Hepatocyte (in vitro differentiated cells): ENCODE results near the gene NRSN1. TPM values are rescaled to one million over a fixed set of nuclear protein-coding genes. Genes with fewer than 3 reads are reported as not detected.

Experiments used
- DNase-seq: peaks from one replicate; pipeline ENCODE4 v3.0.0-alpha.2; 2016; ENCODE audit warnings: low spot score
- H2AFZ ChIP-seq: fragments of 200-600 bp; sonication (generic); 2 replicates; pipeline ENCODE4 v1.6.0; 2016; ENCODE audit warnings: antibody characterized with exemption, mild to moderate bottlenecking
- H3K27ac ChIP-seq: fragments of 200-600 bp; sonication (generic); 2 replicates; pipeline ENCODE4 v1.5.1; 2016; ENCODE audit warnings: mild to moderate bottlenecking
- H3K27me3 ChIP-seq: fragments of 200-600 bp; sonication (generic); 2 replicates; pipeline ENCODE4 v1.6.1; 2016
- H3K36me3 ChIP-seq: fragments of 200-600 bp; sonication (generic); replicated peaks from 2 replicates; pipeline ENCODE4 v1.5.1; 2016; ENCODE audit warnings: low read depth; ENCODE audit not compliant: insufficient read depth
- H3K4me1 ChIP-seq: fragments of 200-600 bp; sonication (generic); 2 replicates; pipeline ENCODE4 v1.5.1; 2016; ENCODE audit warnings: mild to moderate bottlenecking, moderate library complexity; ENCODE audit not compliant: insufficient read depth
- H3K4me2 ChIP-seq: fragments of 200-600 bp; sonication (generic); 2 replicates; pipeline ENCODE4 v1.6.0; 2016
- H3K4me3 ChIP-seq: fragments of 200-600 bp; sonication (generic); 2 replicates; pipeline ENCODE4 v1.5.1; 2016; ENCODE audit warnings: mild to moderate bottlenecking
- H3K79me2 ChIP-seq: fragments of 200-600 bp; sonication (generic); 2 replicates; pipeline ENCODE4 v1.6.0; 2017; ENCODE audit warnings: mild to moderate bottlenecking
- H3K9me2 ChIP-seq: fragments of 200-600 bp; sonication (generic); replicated peaks from 2 replicates; pipeline ENCODE4 v1.6.0; 2017; ENCODE audit warnings: mild to moderate bottlenecking; ENCODE audit not compliant: insufficient read depth
- H3K9me3 ChIP-seq: fragments of 200-600 bp; sonication (generic); 2 replicates; pipeline ENCODE4 v1.5.1; 2016; ENCODE audit warnings: low read depth, mild to moderate bottlenecking
- H4K20me1 ChIP-seq: fragments of 200-600 bp; sonication (generic); 2 replicates; pipeline ENCODE4 v1.6.0; 2016; ENCODE audit warnings: mild to moderate bottlenecking; ENCODE audit not compliant: insufficient read depth, poor library complexity, severe bottlenecking
- CTCF ChIP-seq: fragments of 200-600 bp; sonication (generic); IDR thresholded peaks from 2 replicates; pipeline ENCODE4 v1.5.1; 2016; ENCODE audit warnings: antibody characterized with exemption, mild to moderate bottlenecking; ENCODE audit not compliant: poor library complexity
- EZH2 ChIP-seq: fragments of 200-600 bp; sonication (generic); IDR thresholded peaks from 2 replicates; pipeline ENCODE4 v1.6.1; 2016; ENCODE audit warnings: antibody characterized with exemption, mild to moderate bottlenecking, borderline replicate concordance
- EZH2phosphoT487 ChIP-seq: fragments of 200-600 bp; sonication (generic); IDR thresholded peaks from one replicate; pipeline ENCODE4 v1.6.1; 2018; ENCODE audit warnings: antibody characterized with exemption, mild to moderate bottlenecking, low read depth, moderate library complexity; ENCODE audit not compliant: unreplicated experiment, severe bottlenecking
- WGBS: methylation state at CpG from one replicate; pipeline ENCODE4 v1.1.6; 2016; ENCODE audit warnings: low lambda C conversion rate; ENCODE audit errors: missing lambda C conversion rate; 5-methylcytosine and 5-hydroxymethylcytosine counted together
- polyA plus RNA-seq: library from polyadenylated mRNA; unstranded; fragments of >200 nt; fragmentation: Nextera tagmentation; extraction: Ambion mirVana; gene quantifications from 2 replicates; pipeline ENCODE4 v1.2.1, GENCODE V29; 2016
- total RNA-seq: library from RNA; depleted of rRNA; stranded (reverse); fragments of >200 nt; gene quantifications from 2 replicates; pipeline ENCODE4 v1.2.3, GENCODE V29; 2014

The NRSN1 gene
- total RNA-seq = not detected in 2 replicates
- polyA plus RNA-seq = 0.51 TPM in 1 of 2 replicates, not detected in the other

- no peaks in the 10 kb centered on the region for H4K20me1 ChIP-seq
- H3K27ac ChIP-seq = no peak within 1 kb of the TSS
- H2AFZ ChIP-seq = no peak within 1 kb of the TSS
- H3K27me3 ChIP-seq = peaks cover 13% of the 10 kb centered on the region
- no peaks in the 10 kb centered on the region for H3K9me2 ChIP-seq
- H3K4me3 ChIP-seq = no peak within 1 kb of the TSS
- H3K4me2 ChIP-seq = peak within 1 kb of the TSS; percentile 87
- peak; percentile 57 for DNase-seq
- peaks cover 6% of the 10 kb centered on the region for H3K4me1 ChIP-seq
- H3K79me2 ChIP-seq = no peaks in the 10 kb centered on the region
- H3K9me3 ChIP-seq = no peaks in the 10 kb centered on the region
- TF ChIP-seq EZH2phosphoT487 (no peak), CTCF (no peak), EZH2 (no peak)
- whole genome bisulfite sequencing = 4% methylated on average over 21 of the region's 37 CpGs
- H3K36me3 ChIP-seq = no peaks in the 10 kb centered on the region
Observed at GRCh38 chr6:24125980-24126379, at the start of gene NRSN1. Gene NRSN1, plus strand, starts transcription at chr6:24126215. Its CDS starts 8,113 bp downstream, at chr6:24134328.

GRCh38 chr6:24078200-24078599 is 47.8 kb upstream of the NRSN1 start:
- no peaks in the 10 kb centered on the region for H3K9me2 ChIP-seq
- no peaks in the 10 kb centered on the region for H3K4me1 ChIP-seq
- H3K79me2 ChIP-seq = no peaks in the 10 kb centered on the region
- no peaks in the 10 kb centered on the region for H3K27me3 ChIP-seq
- TF ChIP-seq EZH2phosphoT487 = no peak
- TF ChIP-seq EZH2 = no peak
- no peak for TF ChIP-seq CTCF
- H3K27ac ChIP-seq = no peak overlapping the region
- no peak for DNase-seq
- H3K9me3 ChIP-seq = no peaks in the 10 kb centered on the region
- H3K4me2 ChIP-seq = no peak overlapping the region
- no peaks in the 10 kb centered on the region for H3K36me3 ChIP-seq
- H2AFZ ChIP-seq = no peak overlapping the region
- H3K4me3 ChIP-seq = no peak overlapping the region
- H4K20me1 ChIP-seq = no peaks in the 10 kb centered on the region
- 88% methylated on average over 3 of the region's 3 CpGs for WGBS

- Histone ChIP-seq H3K27ac (no peak overlapping the region), H3K4me2 (no peak overlapping the region), H3K27me3 (no peaks in the 10 kb centered on the region), H2AFZ (no peak overlapping the region), H3K4me3 (no peak overlapping the region), H3K79me2 (no peaks in the 10 kb centered on the region), H3K36me3 (no peaks in the 10 kb centered on the region), H4K20me1 (no peaks in the 10 kb centered on the region), H3K9me3 (no peaks in the 10 kb centered on the region), H3K4me1 (no peaks in the 10 kb centered on the region), H3K9me2 (no peaks in the 10 kb centered on the region)
- WGBS = 50% methylated on average over 2 of the region's 2 CpGs
- TF ChIP-seq EZH2phosphoT487 = no peak
- TF ChIP-seq CTCF = no peak
- no peak for TF ChIP-seq EZH2
- no peak for DNase-seq
Observed at GRCh38 chr6:24079076-24079475, 46.9 kb upstream of the NRSN1 start.

GRCh38 chr6:24080711-24081110 is 45.3 kb upstream of the NRSN1 start:
- Histone ChIP-seq H2AFZ (no peak overlapping the region), H3K36me3 (no peaks in the 10 kb centered on the region), H3K4me1 (no peaks in the 10 kb centered on the region), H3K9me3 (no peaks in the 10 kb centered on the region), H3K27me3 (no peaks in the 10 kb centered on the region), H4K20me1 (no peaks in the 10 kb centered on the region), H3K4me3 (no peak overlapping the region), H3K4me2 (no peak overlapping the region), H3K79me2 (no peaks in the 10 kb centered on the region), H3K27ac (no peak overlapping the region), H3K9me2 (no peaks in the 10 kb centered on the region)
- 64% methylated on average over 1 of the region's 1 CpG for WGBS
- no peak for DNase-seq
- TF ChIP-seq EZH2 (no peak), CTCF (no peak), EZH2phosphoT487 (no peak)
